Loucy (cell line): ENCODE measurements around the gene PPFIBP2.

Experiments used
- EZH2phosphoT487 ChIP-seq: fragments of 200-600 bp; IDR thresholded peaks from 2 replicates; pipeline ENCODE4 v1.6.1; 2018; ENCODE audit warnings: antibody characterized with exemption, mild to moderate bottlenecking, moderate library complexity, borderline replicate concordance
- TF ChIP-seq, protein P1 (sequence below): fragments of 200-600 bp; sonication (generic); conservative IDR thresholded peaks from 2 replicates; pipeline ENCODE4 v1.5.1; 2014; ENCODE audit warnings: mild to moderate bottlenecking, antibody characterized with exemption, low read length

GRCh38 chr11:7573558-7574296 lies 59.9 kb downstream of the PPFIBP2 start:
- TF ChIP-seq, protein P1, sequence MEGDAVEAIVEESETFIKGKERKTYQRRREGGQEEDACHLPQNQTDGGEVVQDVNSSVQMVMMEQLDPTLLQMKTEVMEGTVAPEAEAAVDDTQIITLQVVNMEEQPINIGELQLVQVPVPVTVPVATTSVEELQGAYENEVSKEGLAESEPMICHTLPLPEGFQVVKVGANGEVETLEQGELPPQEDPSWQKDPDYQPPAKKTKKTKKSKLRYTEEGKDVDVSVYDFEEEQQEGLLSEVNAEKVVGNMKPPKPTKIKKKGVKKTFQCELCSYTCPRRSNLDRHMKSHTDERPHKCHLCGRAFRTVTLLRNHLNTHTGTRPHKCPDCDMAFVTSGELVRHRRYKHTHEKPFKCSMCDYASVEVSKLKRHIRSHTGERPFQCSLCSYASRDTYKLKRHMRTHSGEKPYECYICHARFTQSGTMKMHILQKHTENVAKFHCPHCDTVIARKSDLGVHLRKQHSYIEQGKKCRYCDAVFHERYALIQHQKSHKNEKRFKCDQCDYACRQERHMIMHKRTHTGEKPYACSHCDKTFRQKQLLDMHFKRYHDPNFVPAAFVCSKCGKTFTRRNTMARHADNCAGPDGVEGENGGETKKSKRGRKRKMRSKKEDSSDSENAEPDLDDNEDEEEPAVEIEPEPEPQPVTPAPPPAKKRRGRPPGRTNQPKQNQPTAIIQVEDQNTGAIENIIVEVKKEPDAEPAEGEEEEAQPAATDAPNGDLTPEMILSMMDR = no peak
- TF ChIP-seq EZH2phosphoT487 = no peak
